SK-N-SH treated with all-trans-retinoic acid at 6 μM for 48 hours (cell line): Measurements from ENCODE around the gene URI1.

Source experiments
- ATAC-seq: fragments of 200-7000 bp; cut with Tn5 transposase; 3 replicates; pipeline ENCODE4 v1.9.1; 2020; ENCODE audit warnings: mild to moderate bottlenecking, moderate library complexity
- ESRRG ChIP-seq: fragments of 250-450 bp; sonication (Bioruptor Pico); IDR thresholded peaks from 2 replicates; pipeline ENCODE4 v1.6.1; 2021; ENCODE audit warnings: mild to moderate bottlenecking
- GLIS3 ChIP-seq: fragments of 250-450 bp; sonication (Bioruptor Pico); IDR thresholded peaks from 2 replicates; pipeline ENCODE4 v1.5.0; 2020; ENCODE audit warnings: mild to moderate bottlenecking, moderate library complexity
- POU6F1 ChIP-seq: fragments of 250-450 bp; sonication (Bioruptor Pico); IDR thresholded peaks from 2 replicates; pipeline ENCODE4 v1.8.0; 2021; ENCODE audit warnings: low read depth, mild to moderate bottlenecking, moderate library complexity, borderline replicate concordance
- RARB ChIP-seq: fragments of 250-450 bp; sonication (Bioruptor Pico); IDR thresholded peaks from 2 replicates; pipeline ENCODE4 v1.8.0; 2021; ENCODE audit warnings: mild to moderate bottlenecking, moderate library complexity
- TCF4 ChIP-seq: fragments of 250-450 bp; sonication (Bioruptor Pico); IDR thresholded peaks from 2 replicates; pipeline ENCODE4 v1.8.0; 2021; ENCODE audit warnings: mild to moderate bottlenecking, moderate library complexity, borderline replicate concordance
- TOX ChIP-seq: fragments of 250-450 bp; sonication (Bioruptor Pico); IDR thresholded peaks from 2 replicates; pipeline ENCODE4 v1.8.0; 2021; ENCODE audit warnings: mild to moderate bottlenecking, moderate library complexity, borderline replicate concordance
- ZC3H10 ChIP-seq: fragments of 250-450 bp; sonication (Bioruptor Pico); IDR thresholded peaks from 2 replicates; pipeline ENCODE4 v1.5.1; 2021; ENCODE audit warnings: mild to moderate bottlenecking, moderate library complexity
- ZFP3 ChIP-seq: fragments of 250-450 bp; sonication (Bioruptor Pico); IDR thresholded peaks from 2 replicates; pipeline ENCODE4 v1.5.0; 2020; ENCODE audit warnings: mild to moderate bottlenecking, moderate library complexity
- ZFP30 ChIP-seq: fragments of 450-650 bp; formaldehyde crosslinking; IDR thresholded peaks from 2 replicates; pipeline ENCODE4 v1.5.0; 2022; ENCODE audit warnings: mild to moderate bottlenecking, moderate library complexity
- ZNF565 ChIP-seq: fragments of 450-650 bp; formaldehyde crosslinking; conservative IDR thresholded peaks from 2 replicates; pipeline ENCODE4 v1.5.0; 2020; ENCODE audit warnings: low read depth, mild to moderate bottlenecking, moderate library complexity
- ZNF70 ChIP-seq: fragments of 450-650 bp; formaldehyde crosslinking; IDR thresholded peaks from 2 replicates; pipeline ENCODE4 v1.5.0; 2020; ENCODE audit warnings: mild to moderate bottlenecking, moderate library complexity
- ZNF8 ChIP-seq: fragments of 450-650 bp; formaldehyde crosslinking; IDR thresholded peaks from 2 replicates; pipeline ENCODE4 v1.5.0; 2020; ENCODE audit warnings: mild to moderate bottlenecking, moderate library complexity
- TF ChIP-seq, protein P1 (sequence below): fragments of 250-450 bp; sonication (Bioruptor Pico); IDR thresholded peaks from 2 replicates; pipeline ENCODE4 v1.8.0; 2020; ENCODE audit warnings: mild to moderate bottlenecking, moderate library complexity, borderline replicate concordance
- TF ChIP-seq, protein P2 (sequence below): fragments of 250-450 bp; sonication (Bioruptor Pico); IDR thresholded peaks from 2 replicates; pipeline ENCODE4 v1.5.1; 2020; ENCODE audit warnings: low read depth, mild to moderate bottlenecking, moderate library complexity
- TF ChIP-seq, protein P3 (sequence below): fragments of 250-450 bp; sonication (Bioruptor Pico); IDR thresholded peaks from 2 replicates; pipeline ENCODE4 v1.5.0; 2020; ENCODE audit warnings: mild to moderate bottlenecking, moderate library complexity

Gene URI1

DNA sequence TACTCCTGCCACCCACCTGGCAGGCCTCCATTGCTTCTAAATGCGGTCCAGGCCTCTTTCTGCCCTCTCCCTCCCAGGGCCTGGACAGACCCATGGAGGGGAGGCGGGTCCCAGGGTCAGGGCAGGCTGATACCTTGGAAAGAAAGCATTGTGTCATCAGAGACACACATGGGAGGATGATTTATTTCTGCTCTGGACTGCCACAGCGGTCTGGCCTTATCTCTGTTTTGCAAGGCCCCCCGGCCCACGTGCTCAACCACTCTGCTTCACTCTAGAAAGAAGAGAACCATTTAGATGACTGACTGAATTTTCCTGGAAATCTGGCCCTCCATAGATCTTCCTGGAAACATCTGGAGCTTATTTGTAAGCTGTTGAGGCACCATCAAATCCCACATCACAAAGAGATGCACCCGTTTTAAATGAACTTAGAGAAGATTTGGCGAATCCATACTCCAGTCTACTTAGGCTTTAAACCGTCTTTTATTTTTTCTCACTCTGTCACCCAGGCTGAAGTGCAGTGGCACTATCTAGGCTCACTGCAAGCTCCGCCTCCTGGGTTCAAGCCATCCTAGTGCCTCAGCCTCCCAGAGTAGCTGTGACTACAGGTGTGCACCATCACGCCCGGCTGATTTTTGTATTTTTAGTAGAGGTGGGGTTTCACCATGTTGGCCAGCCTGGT, 48.3 kb upstream of the URI1 start (continued):
- TF ChIP-seq, protein P1, sequence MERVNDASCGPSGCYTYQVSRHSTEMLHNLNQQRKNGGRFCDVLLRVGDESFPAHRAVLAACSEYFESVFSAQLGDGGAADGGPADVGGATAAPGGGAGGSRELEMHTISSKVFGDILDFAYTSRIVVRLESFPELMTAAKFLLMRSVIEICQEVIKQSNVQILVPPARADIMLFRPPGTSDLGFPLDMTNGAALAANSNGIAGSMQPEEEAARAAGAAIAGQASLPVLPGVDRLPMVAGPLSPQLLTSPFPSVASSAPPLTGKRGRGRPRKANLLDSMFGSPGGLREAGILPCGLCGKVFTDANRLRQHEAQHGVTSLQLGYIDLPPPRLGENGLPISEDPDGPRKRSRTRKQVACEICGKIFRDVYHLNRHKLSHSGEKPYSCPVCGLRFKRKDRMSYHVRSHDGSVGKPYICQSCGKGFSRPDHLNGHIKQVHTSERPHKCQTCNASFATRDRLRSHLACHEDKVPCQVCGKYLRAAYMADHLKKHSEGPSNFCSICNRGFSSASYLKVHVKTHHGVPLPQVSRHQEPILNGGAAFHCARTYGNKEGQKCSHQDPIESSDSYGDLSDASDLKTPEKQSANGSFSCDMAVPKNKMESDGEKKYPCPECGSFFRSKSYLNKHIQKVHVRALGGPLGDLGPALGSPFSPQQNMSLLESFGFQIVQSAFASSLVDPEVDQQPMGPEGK (CRISPR knock-in tag) = no peak
- TF ChIP-seq ZC3H10 (CRISPR knock-in tag) = no peak
- TF ChIP-seq TOX (CRISPR knock-in tag) = no peak
- no peak for TF ChIP-seq ESRRG (CRISPR knock-in tag)
- no peak for TF ChIP-seq ZNF70 (CRISPR knock-in tag)
- TF ChIP-seq ZNF8 (CRISPR knock-in tag) = no peak

GRCh38 chr19:29896802-29897201, 45.2 kb upstream of the URI1 start:
- ATAC-seq = no peak
- TF ChIP-seq GLIS3 (CRISPR knock-in tag) (no peak), ESRRG (CRISPR knock-in tag) (no peak), ZNF565 (no peak), ZFP3 (no peak), TCF4 (no peak), RARB (CRISPR knock-in tag) (no peak), ZFP30 (CRISPR knock-in tag) (no peak), ZNF70 (CRISPR knock-in tag) (no peak)
- TF ChIP-seq, protein P1 (CRISPR knock-in tag) = no peak
- TF ChIP-seq, protein P2, sequence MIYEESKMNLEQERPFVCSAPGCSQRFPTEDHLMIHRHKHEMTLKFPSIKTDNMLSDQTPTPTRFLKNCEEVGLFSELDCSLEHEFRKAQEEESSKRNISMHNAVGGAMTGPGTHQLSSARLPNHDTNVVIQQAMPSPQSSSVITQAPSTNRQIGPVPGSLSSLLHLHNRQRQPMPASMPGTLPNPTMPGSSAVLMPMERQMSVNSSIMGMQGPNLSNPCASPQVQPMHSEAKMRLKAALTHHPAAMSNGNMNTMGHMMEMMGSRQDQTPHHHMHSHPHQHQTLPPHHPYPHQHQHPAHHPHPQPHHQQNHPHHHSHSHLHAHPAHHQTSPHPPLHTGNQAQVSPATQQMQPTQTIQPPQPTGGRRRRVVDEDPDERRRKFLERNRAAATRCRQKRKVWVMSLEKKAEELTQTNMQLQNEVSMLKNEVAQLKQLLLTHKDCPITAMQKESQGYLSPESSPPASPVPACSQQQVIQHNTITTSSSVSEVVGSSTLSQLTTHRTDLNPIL (CRISPR knock-in tag) = no peak
- TF ChIP-seq, protein P3, sequence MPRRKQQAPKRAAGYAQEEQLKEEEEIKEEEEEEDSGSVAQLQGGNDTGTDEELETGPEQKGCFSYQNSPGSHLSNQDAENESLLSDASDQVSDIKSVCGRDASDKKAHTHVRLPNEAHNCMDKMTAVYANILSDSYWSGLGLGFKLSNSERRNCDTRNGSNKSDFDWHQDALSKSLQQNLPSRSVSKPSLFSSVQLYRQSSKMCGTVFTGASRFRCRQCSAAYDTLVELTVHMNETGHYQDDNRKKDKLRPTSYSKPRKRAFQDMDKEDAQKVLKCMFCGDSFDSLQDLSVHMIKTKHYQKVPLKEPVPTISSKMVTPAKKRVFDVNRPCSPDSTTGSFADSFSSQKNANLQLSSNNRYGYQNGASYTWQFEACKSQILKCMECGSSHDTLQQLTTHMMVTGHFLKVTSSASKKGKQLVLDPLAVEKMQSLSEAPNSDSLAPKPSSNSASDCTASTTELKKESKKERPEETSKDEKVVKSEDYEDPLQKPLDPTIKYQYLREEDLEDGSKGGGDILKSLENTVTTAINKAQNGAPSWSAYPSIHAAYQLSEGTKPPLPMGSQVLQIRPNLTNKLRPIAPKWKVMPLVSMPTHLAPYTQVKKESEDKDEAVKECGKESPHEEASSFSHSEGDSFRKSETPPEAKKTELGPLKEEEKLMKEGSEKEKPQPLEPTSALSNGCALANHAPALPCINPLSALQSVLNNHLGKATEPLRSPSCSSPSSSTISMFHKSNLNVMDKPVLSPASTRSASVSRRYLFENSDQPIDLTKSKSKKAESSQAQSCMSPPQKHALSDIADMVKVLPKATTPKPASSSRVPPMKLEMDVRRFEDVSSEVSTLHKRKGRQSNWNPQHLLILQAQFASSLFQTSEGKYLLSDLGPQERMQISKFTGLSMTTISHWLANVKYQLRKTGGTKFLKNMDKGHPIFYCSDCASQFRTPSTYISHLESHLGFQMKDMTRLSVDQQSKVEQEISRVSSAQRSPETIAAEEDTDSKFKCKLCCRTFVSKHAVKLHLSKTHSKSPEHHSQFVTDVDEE = no peak

DNA sequence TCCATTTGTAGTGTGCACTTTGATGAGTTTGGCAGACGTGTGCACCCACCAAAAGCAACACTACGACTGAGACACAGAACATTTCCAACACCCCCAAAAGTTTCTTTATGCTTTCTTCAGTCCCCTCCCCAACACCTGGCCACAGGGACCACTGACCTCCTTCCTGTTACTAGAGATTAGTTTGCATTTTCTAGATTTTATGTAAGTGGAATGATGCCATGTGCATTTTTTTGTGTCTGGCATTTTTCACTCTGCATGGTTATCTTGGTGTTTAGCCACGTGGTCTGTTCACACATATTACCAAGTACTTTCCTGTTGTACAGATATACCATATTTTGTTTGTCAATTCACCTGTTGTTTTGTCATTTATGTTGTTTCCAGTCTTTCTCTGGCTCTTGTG, 44.6 kb upstream of the URI1 start:
- ATAC-seq = no peak
- TF ChIP-seq ZC3H10 (CRISPR knock-in tag) = no peak
- TF ChIP-seq, protein P3 = no peak
- TF ChIP-seq ESRRG (CRISPR knock-in tag) = no peak
- no peak for TF ChIP-seq TOX (CRISPR knock-in tag)
- TF ChIP-seq POU6F1 (CRISPR knock-in tag) = no peak
- no peak for TF ChIP-seq ZNF565
- TF ChIP-seq ZNF70 (CRISPR knock-in tag) = no peak
